Mucosa of stomach (tissue), 1 donor: Measurements from ENCODE around the gene EPB41L4A.
"Not testable (repeated sequence)": the region's sequence is repeated elsewhere in the genome, so short reads cannot be mapped to it uniquely, and the experiment has no call there.

ENCODE experiments used
- H3K27me3 ChIP-seq: one replicate; pipeline ENCODE4 v1.7.0; 2013; ENCODE audit warnings: mild to moderate bottlenecking, low read length; ENCODE audit not compliant: control insufficient read depth, insufficient read depth
- H3K36me3 ChIP-seq: one replicate; pipeline ENCODE4 v1.7.0; 2013; ENCODE audit warnings: low read length; ENCODE audit not compliant: control insufficient read depth, insufficient read depth
- H3K4me1 ChIP-seq: one replicate; pipeline ENCODE4 v1.7.0; 2013; ENCODE audit warnings: mild to moderate bottlenecking, low read length; ENCODE audit not compliant: control insufficient read depth, insufficient read depth
- H3K4me3 ChIP-seq: one replicate; pipeline ENCODE4 v1.7.0; 2013; ENCODE audit warnings: low read length
- H3K9ac ChIP-seq: one replicate; pipeline ENCODE4 v1.7.0; 2013; ENCODE audit warnings: mild to moderate bottlenecking, low read length, moderate library complexity
- H3K9me3 ChIP-seq: one replicate; pipeline ENCODE4 v1.7.0; 2013; ENCODE audit warnings: mild to moderate bottlenecking, low read length, moderate library complexity; ENCODE audit not compliant: control insufficient read depth
- donor health status: Pancreatic carcinoma.

Gene EPB41L4A

GRCh38 chr5:112395299-112395698 is 23.8 kb downstream of the EPB41L4A start:
- not testable (repeated sequence) for H3K9ac ChIP-seq, H3K36me3 ChIP-seq, H3K27me3 ChIP-seq

GRCh38 chr5:112390327-112390726 is 28.8 kb downstream of the EPB41L4A start:
- H3K27me3 ChIP-seq, result no peaks in the 10 kb centered on the region
- H3K4me1 ChIP-seq, result no peaks in the 10 kb centered on the region
- no peaks in the 10 kb centered on the region for H3K9me3 ChIP-seq
- H3K9ac ChIP-seq, result no peak overlapping the region
- no peaks in the 10 kb centered on the region for H3K36me3 ChIP-seq
- no peak overlapping the region for H3K4me3 ChIP-seq

More at GRCh38 chr5:112395299-112395698, 23.8 kb downstream of the EPB41L4A start:
- not testable (repeated sequence) for H3K4me3 ChIP-seq, H3K9me3 ChIP-seq, H3K4me1 ChIP-seq

DNA sequence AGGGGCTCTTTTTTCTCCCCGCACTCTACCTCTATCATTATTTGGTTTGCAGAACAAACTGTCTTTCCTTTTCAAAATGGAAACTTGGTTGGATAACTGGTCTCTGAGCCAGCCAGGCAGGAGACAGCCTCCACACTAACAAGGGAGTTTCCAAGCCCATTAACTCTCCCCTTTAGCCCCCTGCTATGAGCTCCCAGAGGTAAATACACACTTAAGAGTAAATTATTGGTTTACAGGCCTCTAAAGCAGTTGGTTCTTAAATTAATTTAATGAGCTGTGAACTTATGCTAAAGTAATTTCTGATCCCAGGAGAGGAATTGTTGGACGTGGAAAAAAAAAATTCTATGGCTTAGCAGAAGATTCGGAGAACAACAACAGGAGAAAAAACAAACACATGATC is 30.3 kb downstream of the EPB41L4A start:
- no peaks in the 10 kb centered on the region for H3K4me1 ChIP-seq
- no peaks in the 10 kb centered on the region for H3K9me3 ChIP-seq
- no peaks in the 10 kb centered on the region for H3K27me3 ChIP-seq
- H3K36me3 ChIP-seq, result no peaks in the 10 kb centered on the region
- no peak overlapping the region for H3K9ac ChIP-seq
- H3K4me3 ChIP-seq, result no peak overlapping the region

- Histone ChIP-seq H3K9ac (no peak overlapping the region), H3K36me3 (no peaks in the 10 kb centered on the region), H3K9me3 (no peaks in the 10 kb centered on the region), H3K4me1 (no peaks in the 10 kb centered on the region), H3K4me3 (no peak overlapping the region), H3K27me3 (no peaks in the 10 kb centered on the region)
Measured at GRCh38 chr5:112388074-112388473, 31.0 kb downstream of the EPB41L4A start.

DNA sequence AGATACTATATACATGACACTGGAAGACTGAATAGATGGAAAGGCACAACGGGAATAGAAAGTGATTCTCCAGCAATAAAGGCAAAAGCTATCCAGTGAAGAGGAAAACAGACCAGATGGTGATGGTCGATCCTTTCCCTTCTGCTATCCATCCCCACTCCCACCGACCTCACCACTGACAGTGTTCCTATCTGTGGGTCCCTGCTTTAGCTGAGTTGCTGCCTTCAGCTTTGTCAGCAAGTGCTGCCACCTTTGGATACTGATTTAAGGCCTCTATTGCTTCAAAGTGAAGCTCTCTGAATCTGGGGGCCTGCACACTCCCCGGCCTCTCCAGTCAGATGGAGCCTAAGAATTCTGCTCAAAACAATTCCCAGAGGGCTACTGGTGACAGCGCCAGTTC is 32.3 kb downstream of the EPB41L4A start:
- Histone ChIP-seq H3K9me3 (no peaks in the 10 kb centered on the region), H3K4me3 (no peak overlapping the region), H3K36me3 (no peaks in the 10 kb centered on the region), H3K4me1 (no peaks in the 10 kb centered on the region), H3K9ac (no peak overlapping the region), H3K27me3 (no peaks in the 10 kb centered on the region)

- Histone ChIP-seq H3K36me3 (no peaks in the 10 kb centered on the region), H3K9ac (no peak overlapping the region), H3K27me3 (no peaks in the 10 kb centered on the region), H3K9me3 (no peaks in the 10 kb centered on the region), H3K4me1 (no peaks in the 10 kb centered on the region), H3K4me3 (no peak overlapping the region)
Measured at GRCh38 chr5:112385969-112386368, 33.1 kb downstream of the EPB41L4A start.

DNA sequence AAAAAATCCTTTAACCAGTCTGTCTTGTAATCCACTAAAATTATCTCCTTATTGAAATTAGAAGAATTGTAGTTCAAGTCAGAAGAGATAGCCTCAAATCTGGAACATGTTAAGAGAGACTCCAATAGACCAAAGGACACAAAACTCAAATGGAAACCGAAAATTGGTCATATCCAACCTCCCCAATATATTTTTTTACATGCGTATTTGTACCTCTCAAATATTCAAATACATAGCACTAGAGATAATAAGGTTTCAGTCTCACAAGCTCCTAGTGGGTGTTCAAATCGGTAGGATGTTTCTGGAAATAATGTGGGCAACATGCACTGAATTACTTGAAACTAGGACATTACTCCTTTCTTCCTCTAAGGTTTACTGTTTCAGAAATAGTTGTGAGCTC is 33.5 kb downstream of the EPB41L4A start:
- H3K27me3 ChIP-seq, result no peaks in the 10 kb centered on the region
- no peaks in the 10 kb centered on the region for H3K9me3 ChIP-seq
- no peak overlapping the region for H3K4me3 ChIP-seq
- H3K9ac ChIP-seq, result no peak overlapping the region
- no peaks in the 10 kb centered on the region for H3K4me1 ChIP-seq
- H3K36me3 ChIP-seq, result no peaks in the 10 kb centered on the region

GRCh38 chr5:112384523-112384922 is 34.6 kb downstream of the EPB41L4A start:
- Histone ChIP-seq H3K27me3 (no peaks in the 10 kb centered on the region), H3K9me3 (no peaks in the 10 kb centered on the region), H3K9ac (no peak overlapping the region)

GRCh38 chr5:112382886-112383285 is 36.2 kb downstream of the EPB41L4A start:
- Histone ChIP-seq H3K9ac (no peak overlapping the region), H3K9me3 (no peaks in the 10 kb centered on the region), H3K27me3 (no peaks in the 10 kb centered on the region), H3K36me3 (no peaks in the 10 kb centered on the region), H3K4me1 (no peaks in the 10 kb centered on the region), H3K4me3 (no peak overlapping the region)

More at GRCh38 chr5:112384523-112384922, 34.6 kb downstream of the EPB41L4A start:
- Histone ChIP-seq H3K36me3 (no peaks in the 10 kb centered on the region), H3K4me3 (no peak overlapping the region), H3K4me1 (no peaks in the 10 kb centered on the region)

GRCh38 chr5:112381521-112381920 is 37.6 kb downstream of the EPB41L4A start:
- no peaks in the 10 kb centered on the region for H3K4me1 ChIP-seq
- H3K36me3 ChIP-seq, result no peaks in the 10 kb centered on the region
- H3K4me3 ChIP-seq, result no peak overlapping the region
- H3K9me3 ChIP-seq, result no peaks in the 10 kb centered on the region
- H3K27me3 ChIP-seq, result no peaks in the 10 kb centered on the region
- no peak overlapping the region for H3K9ac ChIP-seq

DNA sequence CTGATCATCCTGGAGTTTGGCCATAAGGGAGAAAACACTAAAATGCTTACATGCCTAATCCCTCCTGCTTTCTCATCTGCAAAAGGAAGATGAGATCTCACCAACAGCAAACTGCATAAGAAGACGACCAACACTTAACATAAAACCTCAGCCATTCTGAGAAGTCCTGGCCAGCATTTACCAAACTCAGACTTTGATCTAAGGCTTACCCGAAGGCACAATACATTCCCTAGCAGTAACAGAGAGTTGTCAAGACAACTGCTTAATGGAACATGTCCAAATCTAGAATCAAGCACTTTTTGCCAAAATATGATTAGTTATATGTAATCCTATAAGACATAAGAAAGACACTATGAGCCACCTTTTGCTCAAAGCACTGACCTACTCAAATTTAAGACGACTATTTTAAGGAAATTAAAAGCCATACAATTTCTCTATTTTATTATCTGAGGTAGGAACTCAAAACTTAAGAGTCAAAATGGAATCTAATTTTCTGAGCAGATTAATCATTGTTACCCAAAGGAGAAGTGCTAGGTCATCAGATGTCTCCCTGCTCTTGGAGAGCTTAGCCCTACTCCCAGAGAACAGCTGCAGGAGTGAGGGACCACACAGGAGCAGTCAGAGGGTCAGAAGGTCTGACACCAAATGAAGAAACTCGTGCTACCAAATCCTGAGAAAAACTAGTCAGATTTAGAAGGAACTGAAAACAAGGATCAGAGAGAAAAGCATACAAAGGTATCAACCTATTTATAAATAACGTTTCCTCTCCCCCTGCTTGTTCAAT is 39.3 kb downstream of the EPB41L4A start:
- Histone ChIP-seq H3K36me3 (no peaks in the 10 kb centered on the region), H3K4me1 (no peaks in the 10 kb centered on the region), H3K9ac (no peak overlapping the region), H3K4me3 (no peak overlapping the region), H3K9me3 (no peaks in the 10 kb centered on the region), H3K27me3 (no peaks in the 10 kb centered on the region)

DNA sequence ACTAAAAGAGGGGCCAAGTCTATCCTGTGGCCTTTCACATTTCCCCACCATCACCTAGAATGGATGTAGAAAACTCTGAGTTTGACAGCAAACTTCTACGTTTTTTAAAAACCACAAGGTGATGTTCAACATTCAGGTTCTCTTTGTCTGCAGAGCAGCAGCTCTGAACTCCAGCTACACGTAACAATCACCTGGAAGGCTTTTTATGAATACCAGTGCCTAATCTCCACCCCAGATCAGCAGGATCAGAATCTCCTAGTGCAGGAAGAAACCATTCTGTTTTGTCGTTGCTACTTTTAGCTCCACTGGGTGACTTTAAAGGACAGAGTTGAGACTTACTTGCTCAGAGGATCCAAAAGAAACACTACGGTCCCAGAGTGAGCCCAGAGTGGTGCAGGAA is 44.3 kb downstream of the EPB41L4A start:
- H3K36me3 ChIP-seq, result no peaks in the 10 kb centered on the region
- no peaks in the 10 kb centered on the region for H3K27me3 ChIP-seq
- no peaks in the 10 kb centered on the region for H3K9me3 ChIP-seq
- H3K9ac ChIP-seq, result no peak overlapping the region
- no peaks in the 10 kb centered on the region for H3K4me1 ChIP-seq
- H3K4me3 ChIP-seq, result no peak overlapping the region

- Histone ChIP-seq H3K4me3 (no peak overlapping the region), H3K9me3 (no peaks in the 10 kb centered on the region), H3K36me3 (no peaks in the 10 kb centered on the region), H3K9ac (no peak overlapping the region), H3K4me1 (no peaks in the 10 kb centered on the region), H3K27me3 (no peaks in the 10 kb centered on the region)
Measured at GRCh38 chr5:112374356-112374755, 44.7 kb downstream of the EPB41L4A start.
